Activated CD8-positive, alpha-beta memory T cell treated with anti-CD3 and anti-CD28 coated beads for 4 hours (primary cell): ENCODE data around the gene VGLL4.
"Not testable (repeated sequence)": the region's sequence is repeated elsewhere in the genome, so short reads cannot be mapped to it uniquely, and the experiment has no call there.

ENCODE experiments used
- DNase-seq, 2 donors: peaks; one replicate each; pipeline ENCODE4 v3.0.0-alpha.2; 2020; ENCODE audit warnings: low read depth in 2 of 2

Gene VGLL4, protein sequence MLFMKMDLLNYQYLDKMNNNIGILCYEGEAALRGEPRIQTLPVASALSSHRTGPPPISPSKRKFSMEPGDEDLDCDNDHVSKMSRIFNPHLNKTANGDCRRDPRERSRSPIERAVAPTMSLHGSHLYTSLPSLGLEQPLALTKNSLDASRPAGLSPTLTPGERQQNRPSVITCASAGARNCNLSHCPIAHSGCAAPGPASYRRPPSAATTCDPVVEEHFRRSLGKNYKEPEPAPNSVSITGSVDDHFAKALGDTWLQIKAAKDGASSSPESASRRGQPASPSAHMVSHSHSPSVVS

DNA sequence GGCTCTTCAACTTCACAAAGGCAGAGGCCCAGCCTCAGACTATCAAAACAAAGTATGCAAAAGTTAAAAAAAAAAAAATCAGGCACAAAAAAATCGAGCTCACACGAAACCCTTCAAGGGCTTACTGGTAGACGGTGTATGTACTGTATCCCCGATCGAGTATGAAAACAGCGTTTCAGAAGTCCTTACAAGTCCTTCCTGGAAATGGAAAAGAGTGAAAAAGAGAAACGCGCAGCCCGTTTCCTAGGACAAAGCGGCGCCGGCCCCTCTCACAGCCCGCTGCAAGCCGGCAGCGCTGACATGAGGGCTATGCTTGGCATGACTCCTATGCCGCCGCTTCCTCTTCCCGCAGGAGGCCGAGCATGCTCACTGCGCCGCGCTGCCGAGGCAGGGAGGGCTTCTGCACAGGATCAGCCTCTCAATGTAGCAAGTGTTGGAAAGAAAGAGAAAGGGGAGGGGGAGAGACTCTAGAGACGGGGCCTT, at the start of gene VGLL4:
Gene VGLL4 (minus strand): TSS at position 311 of the 483 bp plus-strand sequence. CDS start 397 bp downstream, outside the sequence.
- DNase-seq = peak; percentile 25 to 39

- no peak for DNase-seq
Observed at GRCh38 chr3:11692532-11692813, 48.8 kb upstream of the VGLL4 start.

GRCh38 chr3:11691767-11692531, 48.2 kb upstream of the VGLL4 start:
- DNase-seq = no peak

DNA sequence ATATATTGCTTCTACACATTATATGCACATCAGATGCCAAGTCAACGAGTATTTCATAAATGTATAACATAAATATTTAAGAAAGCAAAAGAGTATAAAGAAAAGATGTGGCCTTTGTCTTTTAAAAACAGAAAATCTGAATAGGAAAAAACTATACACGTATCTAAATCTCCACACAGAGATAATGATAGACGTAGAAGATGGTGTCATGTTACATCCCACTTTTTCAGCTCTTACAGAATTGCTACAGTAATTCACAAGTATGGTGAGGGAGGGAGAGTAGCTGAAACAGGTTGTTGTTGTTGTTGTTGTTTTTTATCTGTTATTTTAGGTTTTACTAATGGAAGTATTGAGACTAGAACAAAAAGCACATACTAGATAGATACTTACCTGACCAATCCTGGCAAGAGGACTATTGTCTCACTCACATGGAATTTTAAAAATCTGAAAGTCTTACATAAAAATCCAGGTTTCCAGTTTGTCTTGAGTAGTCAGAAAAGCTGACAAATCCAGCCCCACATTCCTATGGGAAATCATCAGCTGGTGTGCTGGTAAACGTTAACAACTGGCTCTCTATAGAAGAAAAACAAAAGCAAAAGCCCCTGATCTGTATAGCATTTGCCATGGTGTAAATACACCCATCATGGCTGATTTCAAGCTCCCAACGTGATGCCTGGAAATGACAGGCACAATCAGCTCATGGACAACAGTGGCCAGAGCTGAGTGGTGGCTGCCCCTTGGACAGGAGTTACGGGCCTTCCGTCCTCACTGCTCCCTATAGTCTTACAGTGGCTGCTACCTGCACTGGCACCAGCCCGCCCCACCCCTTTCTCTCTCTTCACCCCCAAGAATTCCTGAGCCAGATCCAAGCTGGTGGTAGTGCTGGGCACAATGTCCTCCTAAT, 47.4 kb upstream of the VGLL4 start:
- no peak for DNase-seq

GRCh38 chr3:11689749-11690148, 46.0 kb upstream of the VGLL4 start:
- no peak for DNase-seq

- not testable (repeated sequence) for DNase-seq
Observed at GRCh38 chr3:11684980-11685379, 41.3 kb upstream of the VGLL4 start.

DNA sequence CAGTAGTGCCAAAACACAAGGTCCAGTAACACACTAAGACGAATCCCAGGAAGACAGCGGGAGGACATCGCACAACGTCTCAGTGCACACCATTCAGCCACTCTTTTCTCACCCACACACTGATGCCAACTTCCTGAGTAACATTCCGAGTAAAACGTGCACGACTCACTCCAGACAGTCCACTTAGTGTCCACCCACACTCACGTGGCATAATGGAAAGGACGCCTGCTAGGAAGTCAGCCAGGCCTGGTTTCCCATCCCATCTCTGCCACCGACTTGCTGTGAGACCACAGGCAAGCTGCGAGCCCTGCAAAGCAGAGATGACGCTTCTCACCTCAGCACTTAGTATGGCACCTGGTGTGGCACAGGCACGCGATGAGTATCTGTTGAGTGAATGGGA, 36.8 kb upstream of the VGLL4 start:
- DNase-seq = no peak

GRCh38 chr3:11679964-11680363, 36.2 kb upstream of the VGLL4 start:
- DNase-seq = no peak

- no peak for DNase-seq
Observed at GRCh38 chr3:11672363-11672762, 28.6 kb upstream of the VGLL4 start.

DNA sequence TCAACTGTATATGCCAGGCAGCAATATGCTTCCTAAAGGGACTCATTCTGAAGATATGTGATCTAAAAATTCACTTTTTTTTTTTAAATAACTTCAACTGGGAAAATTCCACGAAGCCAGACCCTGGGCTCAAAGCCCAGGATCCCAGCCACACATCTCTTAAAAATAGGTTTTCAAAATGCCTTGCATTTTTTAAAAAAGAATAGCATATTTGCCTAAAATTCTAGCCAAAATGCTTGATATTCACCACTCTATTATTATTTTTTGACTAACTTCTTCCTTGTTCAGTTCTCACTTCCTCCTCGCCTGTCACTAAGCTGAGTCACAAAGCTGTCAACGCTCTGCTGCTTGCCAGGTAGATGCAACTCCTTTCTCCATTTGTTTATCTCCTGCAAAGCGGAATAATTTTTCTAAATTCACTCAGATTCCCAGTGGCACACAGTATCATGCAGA, 28.0 kb upstream of the VGLL4 start:
- no peak for DNase-seq

GRCh38 chr3:11668243-11669235, 24.8 kb upstream of the VGLL4 start:
- no peak for DNase-seq

- DNase-seq = no peak
Observed at GRCh38 chr3:11665331-11665730, 21.6 kb upstream of the VGLL4 start.

DNA sequence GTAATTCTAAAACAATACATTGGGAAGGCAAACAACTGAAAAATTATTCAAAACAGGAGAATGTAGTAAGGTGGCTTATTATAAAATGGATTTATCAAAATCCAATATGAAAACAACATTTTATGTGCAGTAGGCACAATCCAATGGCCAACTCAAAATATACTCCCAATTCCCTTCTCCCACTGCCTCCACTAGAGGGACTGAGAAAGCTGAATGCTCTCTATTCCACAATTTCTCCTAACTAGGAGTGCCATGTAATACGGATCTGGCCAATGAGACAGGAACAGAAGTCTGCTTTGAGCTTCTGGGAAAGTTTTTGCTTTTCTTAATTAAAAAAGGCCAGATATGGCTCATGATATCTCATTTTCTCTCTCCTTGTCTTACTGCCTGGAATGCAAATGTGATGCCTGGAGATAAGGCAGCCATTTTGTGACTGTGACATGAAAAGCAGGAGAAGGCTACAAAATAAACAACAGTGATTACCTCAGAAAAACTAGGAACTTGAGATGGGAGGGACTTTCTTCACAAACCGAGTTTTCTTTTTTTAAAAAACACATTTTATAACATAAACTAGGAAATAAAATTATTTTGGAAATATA, 18.8 kb upstream of the VGLL4 start:
- no peak for DNase-seq

- no peak for DNase-seq
Observed at GRCh38 chr3:11661827-11662226, 18.1 kb upstream of the VGLL4 start.

GRCh38 chr3:11661052-11661656, 17.4 kb upstream of the VGLL4 start:
- no peak for DNase-seq

- no peak for DNase-seq
Observed at GRCh38 chr3:11660242-11660641, 16.5 kb upstream of the VGLL4 start.

GRCh38 chr3:11658180-11658579, 14.5 kb upstream of the VGLL4 start:
- DNase-seq = no peak

DNA sequence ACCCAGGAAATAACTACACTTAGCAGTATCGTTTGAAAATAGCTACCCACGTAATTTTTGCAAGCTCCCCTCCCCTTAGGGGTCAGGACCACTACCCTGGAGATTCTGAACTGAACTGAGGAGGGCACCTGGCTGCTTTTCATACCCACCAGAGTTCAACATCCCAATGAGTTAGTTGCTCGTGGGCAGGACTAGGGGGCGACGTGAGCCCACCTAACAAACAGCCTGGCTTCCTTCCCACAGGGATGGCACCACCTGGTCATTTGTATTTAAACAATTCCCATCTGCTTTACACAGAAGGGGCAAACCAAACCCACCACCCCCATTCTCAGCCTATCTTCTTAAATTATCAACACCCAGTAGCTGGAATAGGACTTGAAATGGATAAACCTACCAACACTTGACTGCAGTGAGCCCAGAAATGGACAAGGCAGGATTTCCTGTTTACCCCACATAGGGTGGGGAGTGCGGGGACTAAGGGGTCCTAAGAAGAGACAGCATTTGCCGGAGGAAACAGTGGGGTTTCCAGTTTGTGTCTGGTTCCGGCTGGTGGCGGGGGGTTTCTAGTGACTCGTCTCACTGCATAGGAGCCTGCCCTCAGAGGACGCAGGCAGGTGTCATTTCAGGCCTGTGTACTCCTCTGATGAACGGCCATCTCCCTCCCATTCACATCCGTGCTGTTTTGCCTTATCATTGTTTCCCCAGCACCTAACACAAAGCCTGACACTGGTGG, 11.6 kb upstream of the VGLL4 start:
- no peak for DNase-seq

DNA sequence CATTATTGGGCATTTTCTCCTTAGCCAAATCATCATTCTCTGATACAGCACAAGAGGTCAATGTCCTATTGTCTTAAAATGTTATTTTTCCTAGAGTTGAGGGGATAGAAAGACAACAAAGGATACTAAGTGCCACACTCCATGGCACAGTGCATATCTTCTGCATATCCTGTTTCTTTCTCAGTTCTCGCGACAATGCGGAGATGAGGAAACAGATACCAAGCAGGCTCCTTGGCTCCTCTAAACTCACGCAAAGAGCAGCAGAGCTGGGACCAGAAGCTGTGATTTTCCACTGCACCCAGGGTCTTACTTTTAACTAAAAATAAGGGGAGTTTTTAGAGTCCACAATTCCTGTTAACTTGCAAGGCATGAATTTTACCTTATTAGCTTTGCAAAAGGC, 10.5 kb upstream of the VGLL4 start:
- DNase-seq = no peak
